A673 (cell line): ENCODE data around the gene GLMP. TPM values are rescaled to one million over a fixed set of nuclear protein-coding genes. Genes with fewer than 3 reads are reported as not detected.

Source experiments
- BruUV-seq: library from RNA; stranded (reverse); fragments of 400-500 nt; replicated peaks from 2 replicates; lab custom pipeline; 2021; lab: Mats Ljungman, UMichigan
- CTCF ChIA-PET: fragments of 300-600 bp; sonication (Branson Sonifier 250); formaldehyde crosslinking; loops from one replicate; lab custom pipeline; 2022; ENCODE audit warnings: antibody characterized with exemption; lab: Charles Lee
- POLR2A ChIA-PET: fragments of 300-600 bp; sonication (Branson Sonifier 250); formaldehyde crosslinking; loops from one replicate; lab custom pipeline; 2022; ENCODE audit warnings: antibody characterized with exemption; ENCODE audit not compliant: low non-redundant PET; lab: Charles Lee
- DNase-seq: peaks from one replicate; pipeline ENCODE4 v3.0.0-alpha.2; 2015; ENCODE audit warnings: low spot score
- H3K27ac ChIP-seq: fragments of 200-600 bp; sonication (generic); 2 replicates; pipeline ENCODE4 v1.5.1; 2016; ENCODE audit warnings: mixed run types, low read depth, mild to moderate bottlenecking, mixed read lengths, antibody characterized with exemption, low read length; ENCODE audit not compliant: poor library complexity, severe bottlenecking
- H3K27me3 ChIP-seq: fragments of 200-600 bp; sonication (generic); replicated peaks from 2 replicates; pipeline ENCODE4 v1.6.1; 2017; ENCODE audit warnings: mixed run types, low read depth, mild to moderate bottlenecking, mixed read lengths, antibody characterized with exemption, low read length; ENCODE audit not compliant: insufficient read depth, poor library complexity
- H3K36me3 ChIP-seq: fragments of 200-600 bp; sonication (generic); 2 replicates; pipeline ENCODE4 v1.6.1; 2016; ENCODE audit warnings: mixed run types, mild to moderate bottlenecking, mixed read lengths, antibody characterized with exemption, low read length; ENCODE audit not compliant: insufficient read depth, poor library complexity, severe bottlenecking
- H3K4me1 ChIP-seq: fragments of 200-600 bp; sonication (generic); 2 replicates; pipeline ENCODE4 v1.6.1; 2017; ENCODE audit warnings: mixed run types, mild to moderate bottlenecking, mixed read lengths, antibody characterized with exemption, low read length; ENCODE audit not compliant: insufficient read depth, poor library complexity, severe bottlenecking
- H3K4me3 ChIP-seq: fragments of 200-600 bp; sonication (generic); 2 replicates; pipeline ENCODE4 v1.5.1; 2016; ENCODE audit warnings: low read depth, mixed run types, mild to moderate bottlenecking, mixed read lengths, low read length; ENCODE audit not compliant: poor library complexity, severe bottlenecking
- H3K9me3 ChIP-seq: fragments of 200-600 bp; sonication (generic); 2 replicates; pipeline ENCODE4 v1.6.1; 2016; ENCODE audit warnings: mixed run types, low read depth, mild to moderate bottlenecking, mixed read lengths, antibody characterized with exemption, low read length; ENCODE audit not compliant: poor library complexity, severe bottlenecking
- EZH2 ChIP-seq: fragments of 200-600 bp; sonication (generic); IDR thresholded peaks from 2 replicates; pipeline ENCODE4 v1.6.1; 2017; ENCODE audit warnings: borderline replicate concordance, low read depth, mild to moderate bottlenecking, mixed read lengths, antibody characterized with exemption, low read length; ENCODE audit not compliant: poor library complexity, severe bottlenecking
- intact Hi-C: fragments of 100-400 bp; cut with micrococcal nuclease; formaldehyde crosslinking; loops from one replicate; pipeline ENCODE4 v1.10.0; 2022; ENCODE audit not compliant: unreplicated experiment
- total RNA-seq: library from RNA; stranded (reverse); gene quantifications from 2 replicates; pipeline ENCODE4 v1.2.3, GENCODE V29; 2021

Gene GLMP
- total RNA-seq, 1 experiment from 2014 or later = 30.3 TPM

DNA sequence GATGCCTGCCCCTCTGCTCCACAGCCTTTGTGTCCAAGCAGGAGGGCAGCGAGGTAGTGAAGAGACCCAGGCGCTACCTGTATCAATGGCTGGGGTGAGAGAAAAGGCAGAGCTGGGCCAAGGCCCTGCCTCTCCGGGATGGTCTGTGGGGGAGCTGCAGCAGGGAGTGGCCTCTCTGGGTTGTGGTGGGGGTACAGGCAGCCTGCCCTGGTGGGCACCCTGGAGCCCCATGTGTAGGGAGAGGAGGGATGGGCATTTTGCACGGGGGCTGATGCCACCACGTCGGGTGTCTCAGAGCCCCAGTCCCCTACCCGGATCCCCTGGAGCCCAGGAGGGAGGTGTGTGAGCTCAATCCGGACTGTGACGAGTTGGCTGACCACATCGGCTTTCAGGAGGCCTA is 52.7 kb downstream of the GLMP start:
- POLR2A ChIA-PET = no interaction called here
- Histone ChIP-seq H3K4me3 (no peak overlapping the region), H3K27ac (no peak overlapping the region), H3K27me3 (no peaks in the 10 kb centered on the region), H3K4me1 (peaks cover 6% of the 10 kb centered on the region), H3K36me3 (peaks cover 5% of the 10 kb centered on the region), H3K9me3 (no peaks in the 10 kb centered on the region)
- DNase-seq = no peak
- intact Hi-C loops = no loop called here
- CTCF ChIA-PET = no interaction called here
- no peak for TF ChIP-seq EZH2
- no TSS peak for BruUV-seq

Other genes starting within 250 kb of the GLMP start
- 66.6 and 75.2 TPM in 2 replicates for gene UBQLN4, start 241.9 kb downstream of the GLMP start, total RNA-seq
- 52.0 and 63.6 TPM in 2 replicates for gene LAMTOR2, start 240.9 kb downstream of the GLMP start, total RNA-seq
- 0.47 and 0.66 TPM in 2 replicates for gene RAB25, start 234.5 kb downstream of the GLMP start, total RNA-seq
- gene MEX3A, start 213.2 kb downstream of the GLMP start, total RNA-seq = 90.0 and 92.5 TPM in 2 replicates
- gene LMNA, start 181.0 kb downstream of the GLMP start, total RNA-seq = 204 and 225 TPM in 2 replicates
- 0.77 and 0.92 TPM in 2 replicates for gene SEMA4A, start 142.1 kb downstream of the GLMP start, total RNA-seq
- 28.9 and 30.9 TPM in 2 replicates for gene SLC25A44, start 101.6 kb downstream of the GLMP start, total RNA-seq
- 89.6 and 96.6 TPM in 2 replicates for gene PMF1, start 82.7 kb downstream of the GLMP start, total RNA-seq
- gene BGLAP, start 53.5 kb downstream of the GLMP start, total RNA-seq = 2.4 and 2.8 TPM in 2 replicates
- gene PAQR6, start 47.6 kb downstream of the GLMP start, total RNA-seq = 4.1 and 5.4 TPM in 2 replicates
- 107 and 129 TPM in 2 replicates for gene SMG5, start 12.9 kb downstream of the GLMP start, total RNA-seq
- gene TMEM79, start 11.4 kb downstream of the GLMP start, total RNA-seq = 7.0 and 9.1 TPM in 2 replicates
- gene VHLL, start 3.6 kb upstream of the GLMP start, total RNA-seq = not detected in 2 replicates
- 619 and 678 TPM in 2 replicates for gene CCT3, start 42.6 kb upstream of the GLMP start, total RNA-seq
- gene TSACC, start 42.8 kb upstream of the GLMP start, total RNA-seq = 1.0 TPM in 1 of 2 replicates, not detected in the other
- not detected in 2 replicates for gene RHBG, start 73.5 kb upstream of the GLMP start, total RNA-seq
- 18.3 and 21.8 TPM in 2 replicates for gene MEF2D, start 205.1 kb upstream of the GLMP start, total RNA-seq